Right kidney (tissue), 1 donor: ENCODE data around the gene SH2D3C.

Source experiments
- DNase-seq: peaks from one replicate; pipeline ENCODE4 v3.0.0-alpha.2; 2016

SH2D3C gene

DNA sequence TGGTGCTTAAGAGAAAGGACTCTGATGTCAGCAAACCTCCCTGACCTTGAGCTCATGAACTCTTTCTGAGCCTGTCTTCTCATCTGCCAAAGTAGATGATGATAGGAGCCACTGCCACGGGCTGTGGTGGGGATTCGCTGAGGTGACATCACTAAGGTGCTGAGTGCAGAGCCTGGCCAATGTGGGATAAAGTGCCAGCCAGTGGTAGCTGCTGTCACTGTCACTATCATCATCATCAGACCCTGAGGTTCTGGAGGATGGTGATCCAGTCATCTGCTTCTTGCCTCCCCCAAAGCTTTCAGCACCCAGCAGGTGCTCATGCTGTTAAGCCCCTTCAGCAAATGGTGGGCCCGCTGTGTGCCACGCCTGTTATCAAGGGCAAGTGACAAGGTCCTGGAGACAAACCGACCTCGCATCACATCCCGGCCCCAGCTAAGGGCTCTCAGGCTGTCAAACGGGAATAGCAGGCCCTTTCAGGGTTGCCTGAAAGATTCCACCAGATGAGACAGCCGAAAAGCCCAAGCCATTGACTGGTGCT is 30.6 kb upstream of the SH2D3C start:
- DNase-seq, result no peak

DNA sequence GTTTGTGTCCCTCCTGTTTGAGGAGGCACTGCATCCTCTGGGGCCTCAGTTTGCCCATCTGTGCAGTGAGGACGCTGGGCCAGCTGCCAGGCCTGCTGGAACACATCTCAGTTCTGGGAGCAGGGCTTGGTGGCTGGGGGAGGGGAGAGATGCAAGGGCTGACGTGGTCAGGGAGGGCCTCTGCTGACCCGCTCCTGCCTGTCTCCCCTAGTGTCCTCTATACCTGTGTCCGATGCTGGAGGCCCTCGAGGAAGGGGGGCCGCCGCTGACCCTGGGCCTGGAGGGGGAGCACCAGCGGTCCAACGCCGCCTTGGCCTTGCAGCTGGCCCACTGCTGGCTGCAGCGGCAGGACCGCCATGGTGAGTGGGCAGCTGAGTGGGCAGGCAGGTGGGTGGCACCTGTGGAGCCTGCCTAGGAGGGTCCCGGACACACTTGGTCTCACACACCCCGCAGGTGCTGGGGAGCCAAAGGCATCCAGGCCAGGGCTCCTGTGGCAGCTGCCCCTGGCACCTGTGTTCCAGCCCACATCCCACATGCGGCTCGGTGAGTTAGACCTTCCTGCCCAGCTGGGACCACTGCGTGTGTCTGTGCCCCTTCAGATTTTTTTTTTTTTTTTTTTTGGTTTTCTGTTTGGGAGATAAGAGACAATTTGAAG is 30.0 kb upstream of the SH2D3C start:
- DNase-seq, result no peak

DNA sequence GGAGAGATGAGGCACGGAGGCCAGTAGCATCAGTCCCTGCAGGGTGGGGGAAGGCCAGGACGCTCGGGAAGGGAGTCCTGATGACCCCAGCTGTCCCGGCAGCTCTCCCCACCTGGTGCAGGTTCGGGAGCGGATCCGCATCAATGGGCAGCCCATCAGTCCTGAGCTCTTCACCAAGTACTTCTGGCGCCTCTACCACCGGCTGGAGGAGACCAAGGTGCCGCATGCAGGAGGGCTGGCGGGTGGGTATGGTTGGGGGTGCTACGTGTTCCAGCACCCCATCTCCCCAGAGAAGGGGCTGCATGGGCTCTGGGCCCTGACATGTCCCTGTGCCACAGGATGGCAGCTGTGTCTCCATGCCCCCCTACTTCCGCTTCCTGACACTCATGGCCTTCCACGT is 28.4 kb upstream of the SH2D3C start:
- DNase-seq, result no peak

DNA sequence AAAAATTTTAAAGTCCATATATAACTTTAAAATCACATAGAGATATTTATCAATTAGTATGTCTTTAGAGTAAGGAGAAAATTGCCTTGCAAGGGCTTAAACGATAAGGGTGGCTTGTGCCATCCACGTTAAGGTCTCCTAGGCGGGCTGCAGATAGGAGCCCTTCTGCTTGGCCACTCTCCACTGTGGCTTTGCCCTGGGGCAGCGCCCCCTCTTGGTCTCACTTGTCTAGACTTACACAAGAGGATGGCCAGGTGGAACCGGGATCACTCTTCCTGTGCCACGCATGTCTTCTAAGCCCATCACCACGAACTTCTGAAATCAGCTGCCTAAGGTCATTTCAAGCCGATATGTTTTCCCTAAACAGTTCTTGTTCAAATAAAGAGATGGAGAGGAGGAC is 27.2 kb upstream of the SH2D3C start:
- DNase-seq, result no peak

DNA sequence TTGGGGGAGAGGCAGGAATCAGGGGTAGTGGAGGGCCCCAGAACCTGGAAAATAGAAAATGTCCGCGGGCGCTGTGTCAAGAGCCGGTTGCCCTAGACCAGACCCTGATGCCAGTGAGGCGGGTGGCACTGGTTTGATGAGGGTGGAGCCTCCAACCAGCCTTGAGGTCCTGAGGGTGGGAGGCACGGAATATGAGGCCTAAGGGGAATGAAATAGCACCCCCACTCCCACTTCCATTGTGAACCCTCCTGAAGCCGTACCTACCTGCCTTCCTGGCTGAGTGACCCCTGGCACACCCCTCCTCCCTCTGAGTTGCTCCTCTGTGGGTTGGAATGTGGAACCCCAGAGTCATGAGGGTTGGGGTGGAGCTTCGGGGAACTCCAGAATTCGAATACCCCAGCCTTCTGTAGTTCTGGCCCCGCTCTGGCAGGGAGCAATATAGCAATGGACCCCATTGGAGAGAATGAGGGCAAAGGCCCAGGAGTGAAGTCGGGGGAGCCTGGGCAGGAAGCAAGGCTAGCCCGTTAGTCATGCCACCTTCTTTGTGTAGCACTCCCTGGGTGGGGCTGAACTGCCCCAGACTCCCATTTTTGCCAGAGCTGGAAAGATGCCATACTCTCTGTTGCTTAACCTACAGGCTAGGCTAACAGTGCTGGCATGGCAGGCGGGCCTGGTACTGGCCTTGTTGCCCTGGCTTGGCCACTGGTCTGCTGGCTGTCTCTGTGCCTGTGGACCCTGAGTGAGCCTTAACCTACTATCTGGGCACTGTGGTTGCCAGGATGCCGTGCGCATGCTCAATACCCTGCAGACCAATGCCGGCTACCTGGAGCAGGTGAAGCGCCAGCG is 25.3 kb upstream of the SH2D3C start:
- no peak for DNase-seq

DNA sequence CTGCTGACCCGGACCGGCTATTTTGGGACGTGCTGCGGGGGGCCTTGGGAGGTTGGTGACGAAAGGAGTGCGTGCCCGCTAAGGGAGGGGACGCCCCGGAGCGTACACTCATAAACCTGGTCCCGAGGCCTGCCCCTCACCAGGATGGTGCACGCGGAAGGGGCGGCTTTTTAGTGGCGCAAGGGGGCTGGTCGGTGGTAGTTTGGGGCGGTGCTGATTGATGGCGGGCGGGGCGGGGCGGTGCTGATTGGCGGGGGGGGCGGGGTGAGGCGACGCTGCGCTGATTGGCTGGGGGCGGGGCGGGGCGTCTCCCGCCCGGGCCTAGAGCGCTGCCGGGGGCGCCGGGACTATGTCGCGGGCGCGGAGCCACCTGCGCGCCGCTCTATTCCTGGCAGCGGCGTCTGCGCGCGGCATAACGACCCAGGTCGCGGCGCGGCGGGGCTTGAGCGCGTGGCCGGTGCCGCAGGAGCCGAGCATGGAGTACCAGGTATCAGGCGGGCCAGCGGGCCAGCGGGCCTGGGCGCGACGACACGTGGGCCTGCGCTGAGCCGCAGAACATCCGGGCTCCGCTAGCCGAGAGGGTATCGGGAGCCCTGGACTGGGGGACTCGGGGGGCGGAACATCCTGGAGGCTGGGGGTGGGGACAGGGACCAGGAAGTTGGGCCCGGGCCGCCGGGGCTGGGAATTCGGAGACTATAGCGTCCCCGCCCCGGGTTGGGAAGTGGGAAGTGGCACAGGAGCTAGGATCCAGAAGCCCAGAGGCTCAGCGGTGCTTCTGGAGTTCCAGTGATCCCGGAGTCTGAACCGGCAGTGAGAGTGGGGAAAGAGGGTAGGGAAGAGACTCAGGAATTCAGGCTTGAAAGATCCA is 24.3 kb upstream of the SH2D3C start, which contains the start of gene FPGS:
FPGS (plus strand) TSS at position 307 of the 868 bp plus-strand sequence; CDS start at position 350, 43 bp downstream.
- DNase-seq, result peak; percentile 99

DNA sequence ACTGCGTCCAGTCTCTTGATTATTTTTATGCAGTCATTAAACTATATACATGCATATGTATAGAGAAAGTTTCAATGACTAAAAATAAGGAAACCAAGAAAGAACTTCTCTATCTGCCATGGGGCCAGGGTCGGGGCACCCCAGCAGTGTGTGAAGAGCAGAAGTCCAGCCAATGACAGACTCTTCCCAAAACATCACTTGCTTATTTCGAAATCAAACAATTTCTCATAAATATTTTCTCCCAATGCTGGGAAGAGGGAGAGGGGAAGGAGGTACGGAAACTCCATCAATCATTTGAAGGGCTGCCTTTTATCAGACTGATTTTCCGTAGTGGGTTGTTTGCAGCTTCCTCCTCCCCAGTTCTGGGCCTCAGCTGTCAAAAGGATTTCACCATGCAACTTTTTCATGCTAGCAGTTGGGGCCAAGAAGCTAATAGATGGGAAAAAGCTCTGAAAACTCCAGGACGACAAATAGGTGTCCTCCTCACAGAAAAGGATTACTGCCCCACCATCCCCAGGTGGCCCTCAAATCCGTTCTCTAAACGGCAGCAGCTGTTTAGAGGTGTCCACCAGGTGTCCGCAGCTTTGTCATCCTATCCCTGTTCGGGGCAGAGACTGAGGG is 23.6 kb upstream of the SH2D3C start:
- DNase-seq, result peak; percentile 82

DNA sequence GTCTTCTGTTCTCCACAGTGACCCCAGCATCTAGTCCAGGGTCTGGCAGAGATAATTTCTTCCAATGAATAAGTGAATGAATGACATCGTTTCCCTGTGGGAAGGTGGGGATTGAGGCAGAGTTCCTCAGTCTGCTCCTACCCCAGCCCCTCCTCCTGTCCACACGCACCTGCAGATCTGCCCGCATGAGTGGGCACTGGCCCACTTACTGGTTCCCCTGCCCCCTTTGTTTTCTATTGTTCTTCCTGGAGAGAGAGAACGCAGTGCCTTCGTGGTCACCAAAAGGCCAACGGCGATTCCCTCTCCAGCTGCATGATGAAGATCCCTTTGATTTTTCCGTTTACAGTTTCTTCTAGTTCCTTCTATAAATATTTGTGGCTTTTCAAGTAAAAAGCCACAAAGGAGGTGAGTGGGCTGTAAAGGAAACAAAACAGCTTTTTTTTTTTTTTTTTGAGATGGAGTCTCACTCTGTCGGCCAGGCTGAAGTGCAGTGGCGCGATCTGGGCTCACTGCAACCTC is 18.4 kb upstream of the SH2D3C start:
- DNase-seq, result no peak

DNA sequence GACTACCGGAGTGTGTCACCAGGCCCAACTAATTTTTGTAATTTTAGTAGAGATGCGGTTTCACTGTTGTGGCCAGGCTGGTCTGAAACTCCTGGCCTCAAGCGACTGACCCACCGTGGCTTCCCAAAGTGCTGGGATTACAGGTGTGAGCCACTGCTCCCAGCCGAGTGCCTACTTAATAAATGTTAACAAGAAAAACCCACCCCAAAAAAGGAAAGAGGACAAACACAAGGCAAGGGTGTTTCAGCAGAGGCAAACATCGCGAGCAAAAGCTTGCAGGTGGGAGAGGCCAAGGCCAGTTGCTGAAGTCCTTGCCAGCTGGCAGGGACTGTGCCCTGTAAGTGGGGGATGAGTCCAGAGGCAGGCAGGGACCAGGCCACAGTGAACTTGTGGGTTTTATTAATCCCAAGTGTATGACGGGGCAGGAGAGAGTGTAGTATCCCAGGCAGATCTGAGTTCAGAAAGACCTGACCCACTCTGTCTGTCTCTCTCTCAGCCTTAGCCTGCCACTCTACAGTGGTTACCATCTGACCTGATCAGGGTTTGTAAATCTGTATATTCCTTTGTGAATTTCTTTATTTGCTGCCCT is 17.9 kb upstream of the SH2D3C start:
- no peak for DNase-seq

DNA sequence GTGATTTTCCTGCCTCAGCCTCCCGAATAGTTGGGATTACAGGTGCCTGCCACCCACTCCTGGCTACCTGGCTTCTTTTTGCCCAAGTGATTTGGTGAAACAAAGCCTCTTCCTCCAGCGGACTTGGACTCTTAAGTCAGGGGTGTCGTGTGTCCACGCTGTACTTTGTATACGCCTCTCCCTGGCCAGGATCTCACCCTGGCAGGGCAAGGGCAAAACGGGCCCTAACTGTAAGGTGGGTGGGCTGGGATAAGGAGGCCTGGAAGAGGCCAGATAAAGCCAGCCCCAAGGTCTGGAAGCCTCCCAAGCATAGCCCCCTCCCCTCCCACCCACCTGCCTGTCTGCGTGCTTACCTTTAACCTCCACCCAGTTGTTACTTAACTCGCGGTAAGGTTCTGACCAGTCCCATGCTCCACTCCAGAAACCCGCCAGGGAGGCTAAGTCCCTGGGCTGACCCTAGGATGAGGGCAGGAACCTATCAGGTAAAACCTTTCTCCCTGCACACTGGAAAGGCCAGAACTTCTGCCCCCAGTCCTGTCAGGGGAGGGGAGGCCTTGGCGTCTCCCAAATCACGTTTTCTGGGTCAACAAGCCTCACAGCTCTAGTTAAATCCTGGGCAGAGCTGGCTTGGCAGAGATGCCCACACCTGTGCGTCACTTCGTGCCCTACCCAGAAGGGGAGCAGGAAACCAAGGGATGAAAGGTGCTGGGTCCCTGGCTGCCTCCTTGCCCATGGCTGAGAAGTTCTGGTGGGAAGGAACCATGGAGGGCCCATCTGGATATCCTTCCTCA is 15.7 kb upstream of the SH2D3C start:
- no peak for DNase-seq

DNA sequence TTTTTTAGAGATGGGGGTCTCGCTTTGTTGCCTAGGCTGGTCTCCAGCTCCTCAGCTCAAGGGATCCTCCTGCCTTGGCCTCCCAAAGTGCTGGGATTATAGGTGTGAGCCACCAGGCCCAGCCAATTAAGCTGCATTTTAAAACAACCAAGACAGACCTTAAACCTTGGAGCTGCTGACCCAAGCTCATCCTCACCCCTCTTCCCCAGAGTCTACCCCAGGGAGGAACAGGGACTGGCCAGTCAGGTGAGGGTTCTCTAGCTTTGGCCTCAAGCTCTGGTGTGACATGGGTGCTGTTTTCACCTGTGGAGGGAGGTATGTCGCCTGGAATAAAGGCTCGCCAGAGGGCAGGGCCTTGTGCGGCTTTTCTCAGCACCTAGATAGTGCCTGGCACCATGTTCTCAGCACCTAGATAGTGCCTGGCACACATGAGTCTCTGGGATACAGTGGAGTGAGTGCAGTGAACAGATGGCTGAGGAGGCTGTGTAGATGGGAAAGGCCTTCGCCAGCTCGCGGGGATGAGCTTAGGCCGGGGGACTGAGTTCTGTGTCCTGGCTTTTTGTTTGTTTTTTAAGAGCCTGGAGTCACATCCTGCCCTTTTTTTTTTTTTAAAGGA is 14.7 kb upstream of the SH2D3C start:
- DNase-seq, result no peak

DNA sequence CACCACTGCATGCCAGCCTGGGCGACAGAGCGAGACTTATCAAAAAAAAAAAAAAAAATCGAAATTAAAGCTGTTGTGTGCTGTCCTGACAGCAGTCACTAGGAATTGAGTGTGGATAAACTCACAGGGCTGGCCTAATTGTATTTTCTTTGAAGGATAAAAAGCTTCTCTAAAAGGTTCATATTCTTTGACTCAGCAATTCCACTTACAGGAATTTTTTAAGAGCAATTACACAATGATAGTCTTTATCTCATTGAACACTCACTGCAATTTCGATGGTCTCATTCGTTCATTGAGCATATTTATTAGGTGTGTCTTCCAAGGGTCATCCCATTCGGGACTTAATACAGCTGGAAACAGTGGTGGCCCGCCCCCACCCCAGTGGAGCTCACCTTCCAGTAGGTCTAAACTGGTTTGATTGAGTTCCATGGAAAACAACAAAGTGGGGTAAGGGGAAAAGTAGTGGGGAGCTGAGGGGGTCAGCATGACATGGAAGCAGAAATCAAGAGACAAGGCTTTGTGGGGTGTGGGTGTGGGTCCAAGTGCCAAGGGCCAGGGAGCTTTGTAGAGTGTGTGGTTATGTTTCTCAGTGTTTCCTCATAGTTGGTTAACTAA is 14.1 kb upstream of the SH2D3C start:
- no peak for DNase-seq

DNA sequence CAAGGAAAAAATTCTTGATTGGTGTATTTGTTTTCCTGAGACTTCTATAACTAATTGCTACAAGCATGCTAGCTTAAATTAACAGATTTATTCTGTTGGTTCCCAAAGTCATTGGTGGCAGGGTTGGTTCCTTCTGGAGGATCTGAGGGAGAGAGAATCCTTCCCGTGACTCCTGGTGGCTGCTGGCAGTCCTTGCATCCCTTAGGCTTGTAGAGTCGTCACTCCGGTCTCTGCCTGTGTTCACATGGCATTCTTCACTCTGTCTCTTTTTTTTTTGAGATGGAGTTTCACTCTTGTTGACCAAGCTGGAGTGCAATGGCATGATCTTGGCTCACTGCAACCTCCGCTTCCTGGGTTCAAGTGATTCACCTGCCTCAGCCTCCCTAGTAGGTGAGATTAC is 12.6 kb upstream of the SH2D3C start:
- no peak for DNase-seq

DNA sequence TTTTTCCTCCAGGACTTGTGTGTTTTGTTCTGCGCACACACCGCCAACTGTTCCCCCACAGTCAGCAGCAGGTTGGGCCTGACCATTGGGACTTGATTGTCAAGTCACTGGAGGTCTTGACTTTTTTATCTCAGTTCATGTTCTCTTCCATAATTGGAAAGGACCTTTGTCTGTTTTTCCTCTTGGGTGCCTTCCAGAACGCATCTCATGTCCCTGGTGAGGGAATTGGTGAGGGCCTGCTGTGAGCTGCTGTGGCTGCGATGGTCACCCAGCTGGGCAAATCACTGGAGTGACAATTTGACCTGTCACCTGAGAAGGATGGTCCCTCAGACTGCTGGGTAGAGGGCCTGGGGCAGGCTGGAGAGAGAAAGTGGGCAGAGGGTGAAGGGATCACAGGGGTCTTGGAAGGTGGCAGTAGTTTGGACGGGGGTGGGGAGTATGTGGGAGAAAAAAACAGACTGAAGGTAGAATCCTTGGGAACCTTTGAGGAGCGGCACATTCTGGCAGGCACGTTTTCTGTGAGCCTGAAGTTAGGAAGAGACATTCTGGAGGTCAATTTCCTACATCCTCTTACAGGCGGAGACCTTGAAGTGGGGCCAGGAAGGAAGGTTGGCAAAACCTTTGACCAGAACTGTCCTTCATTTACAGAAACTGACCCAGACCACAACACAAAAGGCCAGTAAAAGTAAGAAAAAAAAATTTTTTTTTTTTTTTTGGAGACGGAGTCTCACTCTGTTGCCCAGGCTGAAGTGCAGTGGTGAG is 11.8 kb upstream of the SH2D3C start:
- no peak for DNase-seq

DNA sequence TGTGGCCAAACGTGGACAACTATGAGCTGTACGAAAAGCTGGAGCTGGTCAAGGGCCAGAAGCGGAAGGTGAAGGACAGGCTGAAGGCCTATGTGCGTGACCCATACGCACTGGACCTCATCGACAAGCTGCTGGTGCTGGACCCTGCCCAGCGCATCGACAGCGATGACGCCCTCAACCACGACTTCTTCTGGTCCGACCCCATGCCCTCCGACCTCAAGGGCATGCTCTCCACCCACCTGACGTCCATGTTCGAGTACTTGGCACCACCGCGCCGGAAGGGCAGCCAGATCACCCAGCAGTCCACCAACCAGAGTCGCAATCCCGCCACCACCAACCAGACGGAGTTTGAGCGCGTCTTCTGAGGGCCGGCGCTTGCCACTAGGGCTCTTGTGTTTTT is 10.7 kb upstream of the SH2D3C start:
- DNase-seq, result no peak

DNA sequence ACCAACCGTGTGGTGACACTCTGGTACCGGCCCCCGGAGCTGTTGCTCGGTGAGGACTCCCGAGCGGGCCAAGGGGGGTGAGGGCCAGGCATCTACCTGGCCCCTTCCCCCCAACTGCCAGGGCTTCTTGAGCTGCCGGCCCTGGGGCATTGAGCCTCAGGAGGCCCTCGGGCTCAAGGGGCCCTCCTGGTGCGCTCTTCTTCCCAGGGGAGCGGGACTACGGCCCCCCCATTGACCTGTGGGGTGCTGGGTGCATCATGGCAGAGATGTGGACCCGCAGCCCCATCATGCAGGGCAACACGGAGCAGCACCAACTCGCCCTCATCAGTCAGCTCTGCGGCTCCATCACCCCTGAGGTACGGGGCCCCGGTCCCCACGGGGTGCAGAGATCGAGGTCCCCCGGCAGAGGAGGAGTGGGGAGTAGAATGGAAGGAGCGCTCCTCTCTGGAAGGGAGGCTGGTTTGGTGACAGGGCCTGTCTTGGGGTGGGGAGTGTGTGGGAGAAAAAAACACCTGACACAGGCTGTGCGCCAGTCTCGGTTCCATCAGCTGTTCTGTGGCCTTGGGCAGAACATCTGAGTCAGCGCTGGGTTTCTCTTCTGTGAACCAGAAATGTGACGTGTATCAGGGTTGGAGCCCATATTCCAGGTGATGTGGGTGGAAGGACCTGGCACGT is 10.0 kb upstream of the SH2D3C start:
- DNase-seq, result no peak

DNA sequence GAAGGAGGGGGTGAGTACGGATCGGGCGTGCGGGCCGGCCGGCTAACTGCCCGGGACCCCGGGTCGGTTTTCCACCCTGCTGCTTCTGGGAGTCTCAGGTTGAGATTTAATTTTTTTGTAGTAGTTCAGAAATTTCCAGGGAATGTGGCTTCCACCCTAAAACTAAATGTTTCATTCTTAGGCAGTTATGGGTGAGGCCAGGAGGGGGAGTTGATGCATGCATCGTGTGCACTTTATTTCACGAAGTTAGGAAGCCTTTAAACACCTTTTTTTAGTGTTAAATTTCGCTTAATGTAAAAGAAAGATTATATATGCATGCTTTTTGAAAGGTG is 8.3 kb upstream of the SH2D3C start:
- no peak for DNase-seq
